GM19324 (cell line): ENCODE results near the gene LRRC45.

ENCODE experiments used
- ATAC-seq: cut with Tn5 transposase; IDR thresholded peaks from one replicate; pipeline ENCODE4 v1.9.1; 2021; ENCODE audit warnings: mild to moderate bottlenecking, moderate library complexity; ENCODE audit not compliant: unreplicated experiment, low FRiP score

The LRRC45 gene

DNA sequence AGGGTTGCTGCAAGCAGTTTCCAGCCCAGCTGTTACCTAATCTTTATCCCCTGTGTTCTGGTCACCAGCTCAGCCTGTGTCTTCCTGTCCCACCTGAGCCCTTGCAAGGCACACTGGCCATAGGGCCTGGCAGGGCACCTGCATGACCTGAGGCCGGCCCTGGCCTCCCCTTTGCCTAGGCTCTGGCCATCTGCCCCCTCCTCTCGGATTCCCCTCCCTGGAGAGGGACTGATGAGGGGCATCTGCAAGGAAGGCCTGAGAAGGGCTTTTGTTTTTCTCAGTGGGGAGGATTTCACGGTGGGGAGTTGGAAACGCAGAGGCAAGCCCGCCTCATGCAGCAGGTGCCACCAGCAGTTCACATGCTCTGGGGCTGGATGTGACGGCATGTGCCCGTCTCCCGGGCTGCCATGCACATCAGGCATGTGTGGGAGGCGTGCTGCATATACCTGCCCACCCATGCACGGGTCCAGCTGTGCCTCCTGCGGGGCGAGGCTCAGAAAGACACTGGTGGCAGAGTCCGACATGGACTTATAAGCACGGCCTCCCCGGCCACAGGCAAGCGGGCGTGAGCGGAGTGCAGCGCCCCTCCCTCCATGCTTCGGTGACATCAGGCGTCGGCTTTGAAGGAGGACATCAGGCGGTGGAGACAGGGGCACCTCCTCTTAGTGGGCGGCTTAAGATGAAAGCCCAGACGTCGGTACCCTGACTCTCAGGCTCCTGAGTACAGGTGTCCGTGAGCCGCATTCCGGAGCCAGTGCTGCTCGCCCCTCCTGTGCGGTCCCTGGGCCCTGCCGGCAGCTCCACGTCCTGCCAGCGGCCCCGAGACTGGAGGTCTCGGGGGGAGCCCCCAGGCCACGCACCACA lies 29.1 kb upstream of the LRRC45 start:
- ATAC-seq: no peak

DNA sequence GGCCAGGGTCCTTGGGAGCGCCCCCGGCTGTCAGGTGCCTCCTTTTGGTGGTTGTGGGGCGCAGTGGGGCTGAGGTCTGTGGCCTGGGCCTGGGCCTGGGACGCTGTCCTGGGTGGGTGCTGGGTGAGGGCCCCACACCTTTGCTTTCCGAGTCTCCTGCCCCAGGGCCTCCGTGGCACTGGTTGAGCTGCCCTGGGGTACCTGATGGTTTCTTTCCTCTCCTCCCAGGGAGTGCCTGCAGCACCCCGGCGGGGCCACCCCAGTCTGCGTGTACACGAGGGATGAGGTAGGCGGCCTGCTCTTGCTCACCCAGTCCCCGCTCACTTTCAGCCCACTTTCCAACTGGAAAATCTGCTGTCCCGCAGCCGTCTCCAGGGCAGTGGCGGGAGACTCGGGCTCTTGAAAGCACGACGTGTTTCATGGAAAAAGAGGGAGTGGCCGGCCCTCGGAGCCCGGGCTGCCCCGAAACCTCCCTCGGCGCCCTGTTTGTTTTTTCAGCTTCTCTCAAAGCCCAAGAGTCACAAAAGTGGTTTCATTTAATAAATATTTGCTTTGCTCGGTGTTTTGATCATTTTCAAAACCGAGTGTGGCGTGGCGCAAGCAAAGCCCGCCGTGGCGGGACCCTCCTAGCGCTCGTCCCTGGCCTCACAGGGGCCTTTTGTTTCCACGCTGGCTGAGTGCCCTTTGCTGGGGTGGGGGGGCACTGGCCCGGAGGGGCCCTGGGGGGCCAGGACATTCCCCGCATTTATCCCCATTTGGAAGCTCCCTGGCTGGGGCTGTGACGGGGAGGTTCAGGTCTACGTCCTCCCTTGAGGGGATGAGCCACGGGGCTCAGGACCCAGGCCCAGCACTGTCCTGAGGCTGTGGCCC lies 28.3 kb upstream of the LRRC45 start:
- ATAC-seq: no peak

DNA sequence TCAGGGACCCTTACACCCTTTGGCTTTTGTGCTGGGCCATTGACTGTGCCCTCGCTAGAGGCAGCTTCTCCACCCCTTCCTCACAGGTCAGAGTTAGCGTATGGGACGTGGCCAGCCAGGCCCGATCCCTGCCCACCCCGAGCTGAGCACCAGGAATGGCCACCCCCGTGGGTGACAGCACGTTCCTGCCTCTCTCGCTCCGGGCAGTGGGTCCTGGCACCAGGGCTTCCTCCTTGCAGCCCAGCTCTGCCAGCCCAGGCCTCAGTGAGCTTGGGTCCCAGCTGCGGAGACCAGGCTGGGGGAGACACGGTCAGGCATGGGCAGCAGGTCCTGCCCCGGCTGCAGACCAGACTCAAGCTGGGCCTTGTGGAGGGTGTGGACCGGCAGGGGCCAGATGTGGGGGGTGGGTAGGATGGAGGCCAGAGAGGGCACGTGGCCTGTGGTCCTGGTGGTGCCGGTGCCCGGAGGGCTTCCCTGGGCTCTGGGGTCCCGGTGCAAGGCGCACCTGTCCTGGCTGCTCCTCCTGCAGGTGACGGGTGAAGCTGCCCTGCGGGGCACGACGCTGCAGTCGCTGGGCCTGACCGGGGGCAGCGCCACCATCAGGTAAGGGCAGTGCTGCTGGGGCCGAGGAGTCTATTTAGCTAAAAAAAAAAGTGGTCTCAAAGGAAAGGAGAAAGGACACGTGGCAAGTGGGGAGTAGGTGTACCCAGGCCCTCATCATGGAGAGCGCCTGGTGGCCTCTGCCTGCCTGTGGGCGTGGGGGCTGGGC lies 27.5 kb upstream of the LRRC45 start:
- ATAC-seq: no peak

DNA sequence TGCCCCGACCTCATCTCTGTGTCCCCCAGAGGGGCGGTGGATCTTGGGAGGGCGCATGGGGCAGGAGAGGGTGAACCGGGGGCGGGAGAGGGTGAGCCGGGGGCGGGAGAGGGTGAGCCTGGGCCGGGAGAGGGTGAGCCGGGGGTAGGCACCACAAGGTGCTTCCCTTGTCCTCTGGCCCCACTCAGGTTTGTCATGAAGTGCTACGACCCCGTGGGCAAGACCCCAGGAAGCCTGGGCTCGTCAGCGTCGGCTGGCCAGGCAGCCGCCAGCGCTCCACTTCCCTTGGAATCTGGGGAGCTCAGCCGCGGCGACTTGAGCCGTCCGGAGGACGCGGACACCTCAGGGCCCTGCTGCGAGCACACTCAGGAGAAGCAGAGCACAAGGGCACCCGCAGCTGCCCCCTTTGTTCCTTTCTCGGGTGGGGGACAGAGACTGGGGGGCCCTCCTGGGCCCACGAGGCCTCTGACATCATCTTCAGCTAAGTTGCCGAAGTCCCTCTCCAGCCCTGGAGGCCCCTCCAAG lies 26.8 kb upstream of the LRRC45 start:
- ATAC-seq: no peak

DNA sequence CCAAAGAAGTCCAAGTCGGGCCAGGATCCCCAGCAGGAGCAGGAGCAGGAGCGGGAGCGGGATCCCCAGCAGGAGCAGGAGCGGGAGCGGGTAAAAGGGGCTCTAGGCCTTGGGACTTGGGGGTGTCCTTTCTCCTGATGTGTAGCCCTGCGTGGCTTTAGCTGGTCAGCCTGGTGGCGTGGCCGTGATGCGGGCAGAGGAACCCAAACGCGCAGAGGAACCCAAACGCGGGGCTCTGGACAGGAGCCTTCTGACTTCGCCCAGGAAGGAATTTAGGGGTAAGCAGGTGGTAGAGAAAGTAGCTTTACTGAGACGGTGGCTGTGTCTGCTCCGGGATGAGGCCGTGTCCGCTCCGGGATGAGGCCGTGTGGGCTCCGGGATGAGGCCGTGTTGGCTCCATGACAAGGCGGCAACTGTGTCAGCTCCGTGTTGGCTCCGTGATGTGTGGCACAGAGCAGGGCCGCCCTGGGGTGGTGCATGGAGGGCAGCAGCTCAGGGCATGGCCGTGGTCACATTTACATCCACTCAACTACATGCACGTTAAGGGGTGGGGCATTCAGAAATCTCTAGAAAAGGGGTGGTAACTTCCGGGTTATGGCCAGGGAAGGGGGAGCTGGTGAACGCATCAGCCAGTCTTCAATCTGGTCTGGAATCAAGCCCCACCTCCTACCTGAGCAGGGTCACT lies 26.2 kb upstream of the LRRC45 start:
- ATAC-seq: no peak

DNA sequence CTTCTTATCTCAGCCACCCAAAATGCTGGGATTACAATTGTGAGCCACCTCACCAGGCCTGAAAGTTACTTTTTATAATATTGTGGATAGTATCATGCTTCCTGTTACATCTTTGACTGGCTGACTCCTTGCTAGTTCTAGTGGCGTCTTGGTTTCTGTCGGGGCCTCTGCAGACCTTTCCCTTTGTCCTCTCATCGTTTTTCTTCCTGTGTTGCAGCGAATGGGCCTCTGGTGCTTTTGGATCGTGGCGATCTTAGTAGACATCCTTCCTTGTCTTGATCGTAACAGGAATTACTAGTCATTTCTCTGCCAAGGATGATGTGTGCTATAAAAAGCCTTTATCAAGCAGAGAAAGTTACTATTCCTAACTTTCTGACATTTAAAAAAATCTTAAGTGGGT lies 24.9 kb upstream of the LRRC45 start:
- ATAC-seq: no peak

DNA sequence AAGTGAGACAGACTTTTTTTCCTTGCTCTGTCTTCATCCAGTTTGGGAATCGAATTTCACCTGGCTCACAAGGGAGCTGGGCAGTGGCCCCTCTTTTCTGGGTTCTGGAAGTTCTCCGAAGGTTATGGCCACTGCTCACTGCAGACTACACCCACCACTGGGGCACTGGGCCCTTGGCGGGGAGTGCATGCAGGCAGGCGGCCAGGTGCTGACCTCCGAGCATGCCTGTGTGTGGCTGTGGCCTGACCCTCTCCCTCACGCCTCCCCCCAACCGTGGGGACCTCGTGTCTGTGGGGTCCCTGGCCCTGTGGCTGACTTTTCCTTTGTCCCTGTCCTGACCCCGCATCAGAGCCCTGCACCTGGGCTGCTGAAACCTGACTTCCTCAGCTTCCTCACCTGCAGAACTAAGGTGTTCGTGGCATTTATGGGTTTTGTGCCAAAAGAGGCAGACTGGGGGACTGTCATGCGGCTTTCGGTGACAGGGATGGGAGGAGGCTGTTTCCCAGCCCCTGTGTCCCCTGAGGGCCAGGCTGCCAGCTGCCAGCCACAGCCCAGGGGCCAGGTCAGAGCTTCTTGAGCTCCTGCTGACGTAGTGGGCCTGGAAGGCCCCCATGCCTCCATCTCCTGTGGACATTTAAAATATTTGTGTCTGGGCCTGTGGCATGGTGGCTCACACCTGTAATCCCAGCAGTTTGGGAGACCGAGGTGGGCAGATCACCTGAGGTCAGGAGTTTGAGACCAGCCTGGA lies 24.2 kb upstream of the LRRC45 start:
- ATAC-seq: no peak

DNA sequence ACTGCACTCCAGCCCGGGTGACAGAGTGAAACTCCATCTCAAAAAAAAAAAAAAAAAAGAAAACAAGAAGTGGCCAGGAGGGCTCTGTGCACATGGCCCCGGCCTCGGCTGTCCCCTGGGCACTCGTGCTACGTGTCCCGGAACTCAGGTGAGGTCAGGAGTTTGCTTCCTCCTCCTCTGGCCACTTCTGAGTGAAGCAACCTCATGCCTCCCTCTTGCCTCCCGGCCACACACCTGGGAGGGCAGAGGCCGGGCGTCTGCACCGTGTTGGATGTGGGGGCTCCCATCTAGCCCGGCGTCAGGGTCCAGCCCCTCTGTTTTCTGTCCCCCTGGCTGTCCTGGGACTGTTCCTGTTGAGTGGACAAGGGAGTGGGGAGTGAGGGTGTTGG lies 23.5 kb upstream of the LRRC45 start:
- no peak for ATAC-seq

DNA sequence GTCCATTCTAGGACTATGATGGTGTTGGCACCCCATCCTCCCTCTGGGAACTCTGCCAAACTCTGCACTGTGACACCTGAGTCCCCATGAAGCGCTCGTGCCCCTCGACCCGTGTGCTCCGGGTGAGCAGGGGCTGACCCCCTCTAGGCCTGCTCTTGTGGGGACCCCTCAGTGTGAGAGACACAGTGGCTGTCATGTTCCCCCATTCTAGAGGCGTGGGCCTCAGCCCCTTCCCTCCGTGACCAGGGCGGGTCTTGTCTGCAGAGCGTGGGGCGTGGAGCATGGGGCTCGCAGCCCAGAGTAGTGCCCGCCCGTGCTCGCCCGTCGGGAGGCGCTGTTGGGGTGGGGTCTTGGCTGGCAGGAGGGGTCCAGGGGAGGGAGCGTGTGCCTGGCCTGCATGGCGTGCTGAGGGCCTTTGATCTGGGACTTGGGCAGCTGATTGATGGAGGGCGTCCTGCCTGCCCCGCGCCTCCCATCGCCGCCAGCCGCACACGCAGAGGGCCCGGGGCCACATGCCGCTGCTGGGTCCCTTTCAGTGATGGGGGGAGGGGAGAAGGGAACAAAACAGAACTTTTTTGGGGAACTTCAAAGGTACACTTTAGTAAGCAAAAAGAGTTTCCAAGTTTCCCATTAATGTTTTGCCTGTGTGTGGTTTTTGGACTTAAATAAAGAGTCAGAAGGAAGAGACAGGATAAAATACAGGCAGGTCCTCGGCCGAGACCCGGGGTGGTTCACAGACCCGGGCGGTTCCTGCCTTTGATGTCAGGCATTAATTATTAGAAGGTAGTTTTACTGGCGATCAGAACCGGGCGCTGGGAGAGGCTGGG lies 22.9 kb upstream of the LRRC45 start:
- ATAC-seq: no peak

DNA sequence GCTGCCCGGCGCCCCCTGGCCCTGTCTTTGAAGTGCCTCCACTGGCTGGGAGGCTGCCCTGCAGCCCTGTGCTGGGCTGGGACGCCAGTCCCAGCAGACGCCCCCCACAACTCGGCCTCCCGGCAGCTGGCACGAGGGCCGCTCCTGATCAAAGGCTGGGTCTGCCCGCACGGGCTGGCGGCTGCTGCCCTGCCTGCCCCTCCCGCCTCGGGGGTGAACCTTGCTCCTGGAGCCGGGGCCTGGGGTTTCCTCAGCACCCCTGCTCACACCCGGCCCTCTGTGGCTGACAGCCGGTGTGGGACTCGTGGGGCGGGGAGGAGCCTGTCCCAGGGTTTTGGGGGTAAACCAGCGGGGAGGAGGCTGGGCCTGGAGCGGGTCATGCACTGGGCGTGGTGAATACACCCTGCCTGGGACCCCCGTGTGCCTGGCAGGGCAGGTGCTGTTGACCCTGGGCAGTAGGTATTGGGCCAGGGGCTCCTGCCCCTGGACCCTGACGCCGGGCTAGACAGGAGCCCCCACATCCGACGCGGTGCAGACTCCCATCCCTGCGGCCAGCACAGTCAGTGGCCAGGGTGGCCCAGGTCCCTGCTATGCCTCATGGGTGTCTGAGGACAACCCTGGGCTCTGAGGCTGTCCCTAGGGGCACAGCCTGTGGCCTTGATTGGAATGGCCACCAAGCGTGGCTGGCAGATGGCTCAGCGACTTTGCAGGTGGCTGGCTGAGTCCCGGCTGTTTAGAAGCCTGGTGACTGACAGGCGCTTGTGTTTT lies 22.1 kb upstream of the LRRC45 start:
- no peak for ATAC-seq

DNA sequence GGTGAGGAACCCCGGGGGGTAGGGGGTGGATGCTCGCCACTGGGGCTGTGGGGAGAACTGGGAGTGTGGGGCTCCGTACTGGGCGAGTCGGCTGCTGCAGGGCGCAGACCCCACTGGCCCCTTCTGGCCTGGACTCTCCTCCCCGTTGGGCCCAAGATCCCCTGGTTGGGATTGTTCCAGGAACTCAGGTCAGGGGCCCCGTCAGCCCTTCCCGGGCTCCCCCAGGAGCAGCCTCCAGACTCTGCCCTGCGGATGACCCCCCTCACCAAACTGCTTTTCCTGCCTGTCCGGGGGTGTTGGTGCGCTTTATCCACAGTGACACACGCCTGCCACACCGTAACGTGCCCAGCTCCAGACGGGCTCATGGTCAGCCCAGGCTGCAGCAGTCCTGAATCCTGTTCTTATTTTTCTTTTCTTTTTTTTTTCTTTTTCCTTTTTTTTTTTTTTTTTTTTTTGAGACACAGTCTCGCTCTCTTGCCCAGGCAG lies 21.5 kb upstream of the LRRC45 start:
- ATAC-seq: no peak

DNA sequence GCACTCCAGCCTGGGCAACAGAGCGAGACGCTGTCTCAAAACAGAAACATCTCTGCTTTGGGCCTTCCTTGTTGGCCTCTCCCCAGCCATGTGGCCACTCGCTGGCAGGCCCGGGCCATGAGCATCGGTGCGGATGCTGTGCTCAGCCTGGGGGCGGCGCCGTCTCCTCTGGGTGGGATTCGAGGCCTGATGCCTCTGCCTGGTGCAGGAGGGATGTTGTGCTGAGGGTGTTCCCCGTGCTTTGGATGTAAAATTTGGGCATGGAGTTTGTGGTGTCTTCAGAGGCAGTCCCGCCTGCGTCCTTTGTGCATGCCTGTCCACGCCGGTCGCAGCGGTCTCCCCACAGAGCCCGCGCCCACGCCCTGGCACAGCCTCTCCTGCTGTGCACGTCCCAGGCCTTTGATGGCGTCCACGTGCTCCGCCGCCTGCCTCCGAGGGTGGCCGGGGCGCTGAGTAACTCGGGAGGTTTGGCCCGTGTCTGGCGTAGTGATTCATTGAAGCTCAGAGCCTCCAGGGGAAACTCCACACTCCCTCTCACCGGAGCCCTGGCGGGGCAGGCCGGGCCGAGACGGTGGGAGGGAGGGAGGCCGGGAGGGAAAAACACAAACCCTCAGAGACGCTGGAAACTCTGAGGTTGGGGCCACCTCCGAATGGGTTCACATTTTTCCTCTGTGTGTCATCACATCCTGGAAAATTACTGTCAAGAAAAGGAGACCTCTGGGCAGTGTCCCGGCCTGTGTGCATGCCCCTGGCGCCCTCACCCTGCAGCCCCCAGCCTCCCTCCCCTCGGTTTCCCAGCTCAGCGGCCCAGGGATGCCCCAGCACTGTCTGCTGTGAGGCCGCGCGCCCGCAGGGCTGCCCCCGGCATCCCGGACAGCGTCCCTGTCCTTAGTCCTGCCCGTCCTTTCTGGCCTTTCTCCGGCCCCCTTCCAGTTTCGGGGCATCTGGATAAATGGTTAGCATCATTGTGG lies 19.4 kb upstream of the LRRC45 start:
- no peak for ATAC-seq

DNA sequence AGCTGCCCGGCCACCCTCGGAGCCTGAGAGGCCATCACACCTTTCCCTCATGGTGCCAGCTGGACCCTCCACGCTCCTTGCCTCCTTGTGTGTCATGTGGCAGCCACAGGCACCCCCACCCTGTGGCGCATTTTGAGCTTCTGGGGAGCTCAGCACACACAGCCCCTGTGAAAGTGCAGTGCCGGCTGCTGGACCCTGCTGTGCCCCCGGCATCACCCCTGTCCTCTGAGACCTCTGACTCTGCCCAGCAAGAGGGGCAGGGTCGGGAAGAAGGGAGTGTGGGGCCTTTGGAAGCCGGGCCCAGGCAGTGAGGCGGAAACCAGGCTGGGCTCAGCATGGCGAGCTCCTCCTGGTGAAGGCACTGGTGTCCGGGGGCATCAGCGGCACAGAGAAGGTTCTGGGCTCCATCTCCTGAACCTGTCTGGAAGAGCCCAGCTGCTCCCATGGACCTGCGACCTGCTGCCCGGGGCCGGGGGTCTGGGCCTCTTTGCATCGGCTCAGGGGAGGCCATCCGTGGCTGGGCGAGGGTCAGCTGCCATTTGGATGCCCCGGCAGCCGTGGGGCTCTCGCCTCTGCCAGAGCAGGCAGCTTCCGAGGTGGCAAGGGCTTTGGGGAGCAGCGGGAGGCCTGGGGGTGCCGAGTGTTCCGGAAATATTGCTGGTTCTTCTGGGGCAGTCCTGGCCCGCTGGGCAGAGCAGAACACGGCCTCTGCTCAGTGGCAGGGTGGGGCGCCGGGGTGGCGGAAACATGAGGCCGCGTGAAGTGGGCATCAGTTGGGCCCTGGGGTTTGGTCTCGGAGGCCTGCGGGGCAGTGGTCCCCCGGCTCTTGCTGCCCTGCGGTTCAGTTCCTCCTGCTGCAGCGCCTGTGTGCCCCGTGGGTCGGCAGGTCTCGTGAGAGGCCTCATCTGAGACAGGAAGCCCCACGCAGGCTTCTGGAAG lies 18.3 kb upstream of the LRRC45 start:
- no peak for ATAC-seq

DNA sequence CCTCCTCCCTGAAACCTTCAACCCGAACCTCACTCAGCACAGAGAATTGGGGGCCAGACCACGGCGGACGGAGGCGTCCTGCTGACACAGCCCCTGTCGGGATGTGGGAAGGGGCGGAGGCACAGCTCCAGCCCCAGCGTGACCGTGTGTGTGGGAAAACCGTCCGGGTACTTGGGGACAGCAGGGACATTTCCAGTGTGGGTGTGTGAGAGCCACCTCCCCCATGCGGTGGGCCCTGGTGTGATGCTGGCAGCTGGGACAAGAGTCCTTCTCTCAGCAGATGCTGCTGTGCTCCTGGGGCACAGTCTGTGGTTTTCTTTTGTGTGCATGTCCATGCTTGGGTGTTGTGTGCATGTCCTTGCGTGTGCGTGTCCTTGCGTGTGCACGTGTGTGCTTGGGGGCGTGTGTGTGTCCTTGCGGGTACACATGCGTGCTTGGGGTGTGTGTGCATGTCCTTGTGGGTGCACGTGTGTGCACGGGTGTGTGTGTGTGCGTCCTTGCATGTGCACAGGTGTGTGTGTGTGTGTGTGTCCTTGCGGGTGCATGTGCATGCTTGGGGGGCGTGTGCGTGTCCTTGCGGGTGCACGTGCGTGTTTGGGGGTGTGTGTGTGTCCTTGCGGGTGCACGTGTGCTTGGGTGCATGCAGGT lies 17.3 kb upstream of the LRRC45 start:
- ATAC-seq: no peak
